Measurements from ENCODE around the gene PNP.

DNA sequence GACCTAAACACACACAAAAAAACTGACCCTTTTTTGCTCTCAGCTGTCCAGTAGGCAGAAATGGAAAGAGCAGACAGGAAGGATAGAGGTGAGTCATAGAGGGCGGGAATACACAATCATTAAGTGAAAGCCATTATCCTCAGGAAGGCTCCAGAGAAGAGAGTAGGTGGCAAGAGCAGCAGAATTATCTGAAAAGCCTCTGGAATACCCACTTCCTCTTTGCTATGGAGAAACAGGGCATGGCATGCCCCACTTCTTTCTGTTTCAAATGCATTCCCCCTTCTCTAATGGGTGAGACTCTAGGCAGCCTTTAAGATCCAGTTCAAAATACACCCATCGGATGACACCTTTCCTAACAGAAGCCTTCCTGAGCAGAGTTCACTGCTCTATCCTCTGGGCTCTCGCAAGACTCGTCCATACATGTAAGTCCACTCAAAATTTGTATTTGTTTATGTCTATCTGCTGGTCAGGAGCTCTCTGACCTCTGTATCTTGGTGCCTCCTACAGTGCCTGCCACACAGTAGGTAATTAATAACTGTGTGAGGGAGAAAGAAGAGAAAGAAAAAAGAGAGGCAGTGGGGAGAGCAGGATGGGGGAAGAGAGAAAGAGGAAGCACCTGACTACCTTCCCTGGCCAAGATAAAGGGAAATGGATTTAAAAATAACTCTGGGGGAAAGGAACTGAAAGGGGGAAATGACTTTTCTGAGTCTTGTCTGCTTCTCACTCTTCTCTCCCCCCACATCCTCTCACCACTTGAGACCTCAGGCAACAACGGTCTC, 41.8 kb upstream of the PNP start:
- TF ChIP-seq, protein P1, sequence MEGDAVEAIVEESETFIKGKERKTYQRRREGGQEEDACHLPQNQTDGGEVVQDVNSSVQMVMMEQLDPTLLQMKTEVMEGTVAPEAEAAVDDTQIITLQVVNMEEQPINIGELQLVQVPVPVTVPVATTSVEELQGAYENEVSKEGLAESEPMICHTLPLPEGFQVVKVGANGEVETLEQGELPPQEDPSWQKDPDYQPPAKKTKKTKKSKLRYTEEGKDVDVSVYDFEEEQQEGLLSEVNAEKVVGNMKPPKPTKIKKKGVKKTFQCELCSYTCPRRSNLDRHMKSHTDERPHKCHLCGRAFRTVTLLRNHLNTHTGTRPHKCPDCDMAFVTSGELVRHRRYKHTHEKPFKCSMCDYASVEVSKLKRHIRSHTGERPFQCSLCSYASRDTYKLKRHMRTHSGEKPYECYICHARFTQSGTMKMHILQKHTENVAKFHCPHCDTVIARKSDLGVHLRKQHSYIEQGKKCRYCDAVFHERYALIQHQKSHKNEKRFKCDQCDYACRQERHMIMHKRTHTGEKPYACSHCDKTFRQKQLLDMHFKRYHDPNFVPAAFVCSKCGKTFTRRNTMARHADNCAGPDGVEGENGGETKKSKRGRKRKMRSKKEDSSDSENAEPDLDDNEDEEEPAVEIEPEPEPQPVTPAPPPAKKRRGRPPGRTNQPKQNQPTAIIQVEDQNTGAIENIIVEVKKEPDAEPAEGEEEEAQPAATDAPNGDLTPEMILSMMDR (IDR thresholded peaks at IDR 0.05; ENCODE audit: control extremely low read depth in 1 of 3, insufficient read depth in 1 of 3, low read depth in 1 of 3, low read length in 3 of 3): no peak
- TF ChIP-seq, protein P2, sequence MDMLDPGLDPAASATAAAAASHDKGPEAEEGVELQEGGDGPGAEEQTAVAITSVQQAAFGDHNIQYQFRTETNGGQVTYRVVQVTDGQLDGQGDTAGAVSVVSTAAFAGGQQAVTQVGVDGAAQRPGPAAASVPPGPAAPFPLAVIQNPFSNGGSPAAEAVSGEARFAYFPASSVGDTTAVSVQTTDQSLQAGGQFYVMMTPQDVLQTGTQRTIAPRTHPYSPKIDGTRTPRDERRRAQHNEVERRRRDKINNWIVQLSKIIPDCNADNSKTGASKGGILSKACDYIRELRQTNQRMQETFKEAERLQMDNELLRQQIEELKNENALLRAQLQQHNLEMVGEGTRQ (IDR thresholded peaks at IDR 0.05; ENCODE audit: low read length): no peak
- TF ChIP-seq CHD1 (IDR thresholded peaks at IDR 0.05; ENCODE audit: low read depth, low read length) (no peak), CEBPB (IDR thresholded peaks at IDR 0.05; ENCODE audit: low read depth, low read length) (no peak), RAD21 (IDR thresholded peaks at IDR 0.05 in 1 of 2, conservative IDR thresholded peaks at IDR 0.05 in 1 of 2; ENCODE audit: low read depth in 2 of 2, low read length in 2 of 2) (no peak)
